HCT116 (cell line): ENCODE results near the gene TLE5. TPM values are rescaled to one million over a fixed set of nuclear protein-coding genes. Genes with fewer than 3 reads are reported as not detected.

Experiments used
- ATAC-seq: fragments of 200-7000 bp; cut with Tn5 transposase; 2 replicates; pipeline ENCODE4 v1.9.1; 2020; ENCODE audit warnings: mild to moderate bottlenecking, moderate library complexity
- BruUV-seq: library from RNA; stranded (reverse); fragments of 400-500 nt; replicated peaks from 2 replicates; lab custom pipeline; 2021; lab: Mats Ljungman, UMichigan
- CTCF ChIA-PET: fragments of 300-600 bp; sonication (Branson Sonifier 250); formaldehyde crosslinking; loops from one replicate; lab custom pipeline; 2021; ENCODE audit warnings: antibody characterized with exemption; lab: Charles Lee
- POLR2A ChIA-PET: fragments of 300-600, 350-600 bp; sonication (Branson Sonifier 250); formaldehyde crosslinking; loops from one replicate; lab custom pipeline; 2021; ENCODE audit warnings: antibody characterized with exemption; lab: Charles Lee
- RAD21 ChIA-PET, 2 experiments: fragments of 300-600 bp; sonication (Branson Sonifier 250); formaldehyde crosslinking; loops; one replicate each; lab custom pipeline; 2023; ENCODE audit warnings: low total read pairs in 2 of 2; ENCODE audit not compliant: uncharacterized antibody in 2 of 2, unreplicated experiment in 2 of 2, low non-redundant PET in 1 of 2; lab: Charles Lee
- DNase-seq: peaks from one replicate; pipeline ENCODE4 v3.0.0-alpha.2; 2010; ENCODE audit warnings: low read depth, low spot score
- H2AFZ ChIP-seq: fragments of 200-600 bp; shearing (Covaris generic), sonication (generic); 2 replicates; pipeline ENCODE4 v1.6.1; 2017; ENCODE audit warnings: low read depth, mixed run types, mixed read lengths, antibody characterized with exemption, low read length; ENCODE audit not compliant: poor library complexity, severe bottlenecking
- H3K27ac ChIP-seq: 2 replicates; pipeline ENCODE4 v1.5.1; 2012; ENCODE audit warnings: low read depth, low read length
- H3K27me3 ChIP-seq: fragments of 200-600 bp; sonication (generic); 2 replicates; pipeline ENCODE4 v1.6.1; 2016; ENCODE audit warnings: mixed run types, low read length, mixed read lengths; ENCODE audit not compliant: insufficient read depth
- H3K36me3 ChIP-seq, 2 experiments: fragments of 200-500 bp in 1 of 2; fragments of 200-600 bp in 1 of 2; sonication (Bioruptor generic) in 1 of 2; sonication (generic) in 1 of 2; 2 replicates each; pipeline versions ENCODE4 v1.5.1 to v1.6.1; 2014 to 2016; ENCODE audit warnings: low read length in 2 of 2, inconsistent platforms in 1 of 2, mixed read lengths in 1 of 2, mixed run types in 1 of 2; ENCODE audit not compliant: insufficient read depth in 2 of 2, control insufficient read depth in 1 of 2
- H3K4me1 ChIP-seq, 2 experiments: fragments of 200-600 bp in 1 of 2; sonication (generic) in 1 of 2; 2 replicates each; pipeline versions ENCODE4 v1.5.1 to v1.6.1; 2012 to 2017; ENCODE audit warnings: low read length in 2 of 2, inconsistent platforms in 1 of 2, mild to moderate bottlenecking in 1 of 2, mixed read lengths in 1 of 2, mixed run types in 1 of 2, moderate library complexity in 1 of 2; ENCODE audit not compliant: insufficient read depth in 2 of 2, control insufficient read depth in 1 of 2
- H3K4me2 ChIP-seq: fragments of 200-600 bp; sonication (generic); 2 replicates; pipeline ENCODE4 v1.6.1; 2017; ENCODE audit warnings: mixed run types, low read length, mixed read lengths
- H3K4me3 ChIP-seq, 2 experiments: fragments of 200-600 bp in 1 of 2; sonication (generic) in 1 of 2; replicated peaks in 1 of 2; 2 replicates each; pipeline ENCODE4 v1.5.1; 2011 to 2016; ENCODE audit warnings: low read length in 2 of 2, control low read depth in 1 of 2, low read depth in 1 of 2, mild to moderate bottlenecking in 1 of 2, mixed read lengths in 1 of 2, mixed run types in 1 of 2
- H3K79me2 ChIP-seq: fragments of 200-600 bp; sonication (generic); 2 replicates; pipeline ENCODE4 v1.6.1; 2017; ENCODE audit warnings: mild to moderate bottlenecking, mixed run types, low read length, moderate library complexity, mixed read lengths; ENCODE audit not compliant: insufficient read depth
- H3K9ac ChIP-seq: fragments of 200-600 bp; sonication (generic); 2 replicates; pipeline ENCODE4 v1.6.1; 2016; ENCODE audit warnings: low read length, mixed read lengths
- H3K9me2 ChIP-seq: fragments of 200-600 bp; sonication (generic), shearing (Covaris generic); 2 replicates; pipeline ENCODE4 v1.6.1; 2017; ENCODE audit warnings: mixed run types, mild to moderate bottlenecking, moderate library complexity; ENCODE audit not compliant: insufficient read depth
- H3K9me3 ChIP-seq, 2 experiments: fragments of 200-500 bp in 1 of 2; fragments of 200-600 bp in 1 of 2; sonication (Bioruptor generic) in 1 of 2; sonication (generic) in 1 of 2; 2 replicates each; pipeline ENCODE4 v1.6.1; 2014 to 2017; ENCODE audit warnings: low read length in 2 of 2, mixed read lengths in 2 of 2, inconsistent platforms in 1 of 2, low read depth in 1 of 2, mild to moderate bottlenecking in 1 of 2, mixed run types in 1 of 2, moderate library complexity in 1 of 2; ENCODE audit not compliant: control insufficient read depth in 1 of 2, insufficient read depth in 1 of 2
- H4K20me1 ChIP-seq: fragments of 200-600 bp; sonication (generic), shearing (Covaris generic); 2 replicates; pipeline ENCODE4 v1.6.1; 2017; ENCODE audit warnings: mixed run types, mild to moderate bottlenecking, moderate library complexity; ENCODE audit not compliant: insufficient read depth
- CEBPB ChIP-seq: IDR thresholded peaks from 2 replicates; pipeline ENCODE4 v1.6.1; 2012; ENCODE audit warnings: low read depth
- CTCF ChIP-seq, 3 experiments: fragments of 200-600 bp in 1 of 3; sonication (generic) in 1 of 3; IDR thresholded peaks in 2 of 3; conservative IDR thresholded peaks in 1 of 3; 2 replicates each; pipeline ENCODE4 v1.5.1; 2012 to 2017; ENCODE audit warnings: low read depth in 2 of 3, low read length in 2 of 3, antibody characterized with exemption in 1 of 3, borderline replicate concordance in 1 of 3, control low read depth in 1 of 3, mild to moderate bottlenecking in 1 of 3, mixed read lengths in 1 of 3, mixed run types in 1 of 3, moderate library complexity in 1 of 3; ENCODE audit not compliant: insufficient read depth in 1 of 3
- EGR1 ChIP-seq: IDR thresholded peaks from 2 replicates; pipeline ENCODE4 v1.6.1; 2012; ENCODE audit warnings: low read depth
- EZH2 ChIP-seq: fragments of 200-600 bp; sonication (generic); IDR thresholded peaks from 2 replicates; pipeline ENCODE4 v1.6.1; 2017; ENCODE audit warnings: antibody characterized with exemption, mixed run types
- FOSL1 ChIP-seq: IDR thresholded peaks from 2 replicates; pipeline ENCODE4 v1.6.1; 2012; ENCODE audit warnings: low read depth
- JUND ChIP-seq: IDR thresholded peaks from 2 replicates; pipeline ENCODE4 v1.6.1; 2012
- POLR2AphosphoS5 ChIP-seq: IDR thresholded peaks from 2 replicates; pipeline ENCODE4 v1.6.1; 2011; ENCODE audit warnings: mild to moderate bottlenecking, low read depth, low read length, moderate library complexity
- ZBTB33 ChIP-seq: IDR thresholded peaks from 2 replicates; pipeline ENCODE4 v1.6.1; 2011; ENCODE audit warnings: mild to moderate bottlenecking, low read length, moderate library complexity; ENCODE audit not compliant: insufficient replicate concordance; ENCODE audit errors: extremely low read depth
- intact Hi-C: fragments of 100-400 bp; cut with micrococcal nuclease; formaldehyde crosslinking; loops from 2 replicates; pipeline ENCODE4 v1.10.0; 2022
- total RNA-seq: library from RNA; stranded (reverse); gene quantifications from one replicate; pipeline ENCODE4 v1.2.1, GENCODE V29; 2021; ENCODE audit not compliant: unreplicated experiment

The TLE5 gene
- total RNA-seq, 1 experiment from 2014 or later, result 263 TPM

- no peak for DNase-seq
- Histone ChIP-seq H3K4me1 (peaks cover 10 to 28% of the 10 kb centered on the region in 2 experiments), H3K4me3 (no peak overlapping the region), H3K9me3 (no peaks in the 10 kb centered on the region), H3K27ac (no peak overlapping the region), H3K9ac (no peak overlapping the region), H3K27me3 (no peaks in the 10 kb centered on the region), H3K4me2 (no peak overlapping the region), H3K79me2 (peaks cover 93% of the 10 kb centered on the region), H4K20me1 (no peaks in the 10 kb centered on the region), H3K36me3 (no peaks in the 10 kb centered on the region), H3K9me2 (no peaks in the 10 kb centered on the region), H2AFZ (no peak overlapping the region)
- POLR2A ChIA-PET, result no interaction called here
- BruUV-seq, result no TSS peak
- RAD21 ChIA-PET, result no interaction called here
- intact Hi-C loops, result no loop called here
- ATAC-seq, result no peak
- TF ChIP-seq JUND (no peak), FOSL1 (no peak), CEBPB (no peak), EZH2 (no peak), EGR1 (no peak)
- CTCF ChIA-PET, result interaction anchor here (2.5 kb wide), 1 partner anchor 9 kb away, joined by 8 read pairs; no protein-coding TSS in a partner anchor
Observed at GRCh38 chr19:3099347-3100145, 37.3 kb upstream of the TLE5 start.

- no peaks in the 10 kb centered on the region for H3K9me2 ChIP-seq
- H3K4me2 ChIP-seq, result no peak overlapping the region
- ChIA-PET CTCF (interaction anchor here (2.5 kb wide), 1 partner anchor 10 kb away, joined by 8 read pairs; no protein-coding TSS in a partner anchor), POLR2A (no interaction called here), RAD21 (no interaction called here)
- no peak for TF ChIP-seq CEBPB
- TF ChIP-seq CTCF (IDR thresholded peaks at IDR 0.05 in 2 of 3, conservative IDR thresholded peaks at IDR 0.05 in 1 of 3; ENCODE audit: borderline replicate concordance in 1 of 3, insufficient read depth in 1 of 3, low read depth in 2 of 3, low read length in 2 of 3), result no peak
- no peak for TF ChIP-seq POLR2AphosphoS5
- TF ChIP-seq ZBTB33, result no peak
- peaks cover 7 to 24% of the 10 kb centered on the region in 2 experiments for H3K4me1 ChIP-seq
- no peak overlapping the region for H3K9ac ChIP-seq
- ATAC-seq (no peak), DNase-seq (no peak)
- intact Hi-C loops, result no loop called here
- H4K20me1 ChIP-seq, result no peaks in the 10 kb centered on the region
- H3K27ac ChIP-seq, result no peak overlapping the region
- no peak overlapping the region for H3K4me3 ChIP-seq
- no peaks in the 10 kb centered on the region for H3K36me3 ChIP-seq
- H3K79me2 ChIP-seq, result peaks cover 86% of the 10 kb centered on the region
- no peak overlapping the region for H2AFZ ChIP-seq
- no peaks in the 10 kb centered on the region for H3K9me3 ChIP-seq
- H3K27me3 ChIP-seq, result no peaks in the 10 kb centered on the region
- BruUV-seq, result no TSS peak
Observed at GRCh38 chr19:3098515-3099346, 36.4 kb upstream of the TLE5 start.
